ENCODE results near the gene GNG4.

The GNG4 gene

DNA sequence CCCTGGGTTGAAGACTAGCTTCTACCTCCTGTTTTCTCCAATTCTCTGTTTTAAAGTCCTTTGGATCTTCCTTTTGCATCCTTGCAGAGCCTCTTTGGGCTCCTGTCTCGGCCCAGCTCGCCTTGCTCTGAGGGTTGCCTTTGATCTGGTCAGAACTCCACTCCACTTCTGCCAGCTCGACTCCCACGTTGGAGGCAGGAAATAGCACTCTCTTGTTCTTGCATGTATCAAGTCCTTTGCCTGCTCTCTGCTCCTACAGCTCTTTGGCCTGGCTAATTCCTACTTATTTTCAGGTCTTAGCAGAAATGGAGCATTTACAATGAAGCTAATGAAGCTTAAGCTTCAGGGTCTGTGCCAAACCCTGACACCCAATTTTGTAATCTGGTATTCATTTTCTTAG lies 124.3 kb downstream of the GNG4 start:
- DNase-seq: no peak

DNA sequence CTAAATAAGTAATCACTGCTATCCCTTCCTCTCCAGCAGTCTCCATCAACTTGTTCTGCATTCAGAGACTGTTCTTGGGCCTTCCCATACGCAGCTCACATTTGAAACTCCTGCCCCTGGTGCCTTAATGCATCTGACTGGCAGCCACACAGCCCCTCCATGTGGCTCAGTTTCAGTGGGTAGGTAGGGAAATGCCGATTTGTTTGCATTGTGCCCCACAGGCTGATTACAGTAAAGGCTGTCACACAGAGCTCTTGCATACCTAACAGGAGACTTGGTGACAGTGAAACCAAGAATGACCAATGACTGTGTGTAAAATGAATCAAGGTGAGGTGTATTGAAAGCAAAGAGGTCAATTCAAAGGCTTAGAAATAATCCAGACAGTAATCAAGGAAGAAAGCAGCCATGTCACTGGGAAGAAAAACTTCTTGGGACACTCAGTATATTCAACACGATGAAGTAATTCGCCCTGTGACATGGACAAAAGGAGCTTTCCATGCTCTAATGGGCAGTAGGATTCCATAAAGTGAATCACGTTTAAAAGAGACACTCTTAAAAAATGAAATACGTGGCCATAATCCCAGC lies 132.6 kb downstream of the GNG4 start:
- DNase-seq: no peak

DNA sequence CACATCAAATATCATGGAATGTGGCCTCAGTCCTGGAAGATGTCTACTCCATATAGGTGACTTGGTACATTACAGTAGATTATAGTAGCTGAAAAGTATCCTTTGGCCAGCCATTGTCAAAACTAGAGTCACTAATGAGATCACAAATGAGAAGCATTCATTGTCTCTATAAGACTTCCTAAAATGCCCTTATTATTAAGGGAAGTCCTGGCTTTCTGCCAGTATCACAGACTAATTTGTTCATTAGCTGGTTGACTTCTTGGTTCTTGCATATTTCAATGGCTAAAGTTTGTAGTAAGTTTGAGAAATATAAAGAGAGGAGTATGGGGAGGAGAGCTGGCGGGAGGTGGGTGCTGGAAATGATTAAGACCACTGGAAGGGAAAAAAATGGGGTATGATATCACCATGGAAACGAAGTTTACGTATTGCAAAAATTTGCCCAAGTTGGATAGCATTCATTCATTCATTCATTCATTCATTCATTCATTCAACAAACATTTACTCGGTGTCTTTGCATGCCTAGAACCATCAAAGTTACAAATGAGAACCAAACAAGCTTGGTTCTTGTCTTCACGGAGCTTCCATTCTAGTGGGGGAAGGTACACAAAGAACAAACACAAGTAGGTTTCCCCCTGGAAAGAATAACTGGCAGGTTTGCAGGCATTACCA lies 133.6 kb downstream of the GNG4 start:
- DNase-seq: no peak

DNA sequence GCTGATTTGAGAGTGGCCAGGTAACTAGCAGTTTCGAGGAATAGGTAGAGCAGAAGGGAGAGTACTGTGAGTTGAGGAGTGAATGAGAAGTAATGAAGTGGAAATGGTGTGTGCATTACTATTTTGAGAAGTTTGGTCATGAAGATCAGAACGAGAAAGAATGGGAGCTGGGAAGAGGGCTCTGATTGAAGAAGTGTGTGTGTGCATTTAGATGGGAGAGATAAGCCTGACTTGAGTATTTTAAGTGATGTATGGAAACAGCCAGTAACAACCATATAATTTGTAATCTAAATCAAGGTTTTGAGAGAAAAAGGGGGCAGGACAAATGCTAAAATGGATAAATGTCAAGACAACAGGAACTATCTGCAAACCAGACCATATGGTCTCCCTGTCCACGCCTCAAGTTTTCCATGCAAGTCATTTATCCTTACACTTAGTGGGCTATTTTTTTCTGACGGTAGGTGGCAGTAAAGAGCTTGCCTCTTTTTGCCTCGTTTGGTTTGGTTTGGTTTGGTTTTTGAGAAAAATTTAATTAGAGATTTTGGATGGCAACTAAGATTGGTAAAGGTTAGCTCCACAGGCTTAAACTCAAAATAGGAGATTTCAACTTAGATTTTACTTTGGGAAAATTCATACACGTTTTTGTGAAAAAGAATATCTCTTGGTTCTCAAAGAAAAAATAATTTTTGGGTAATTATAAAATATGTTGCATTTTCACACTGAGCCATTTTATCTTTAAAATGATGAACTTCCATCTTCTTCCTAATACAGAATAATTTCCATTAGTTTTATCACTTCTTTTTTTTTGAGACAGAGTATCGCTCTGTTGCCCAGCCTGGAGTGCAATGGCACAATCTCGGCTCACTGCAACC lies 135.9 kb downstream of the GNG4 start:
- DNase-seq: peak in 1 of 2 donors; percentile 71

DNA sequence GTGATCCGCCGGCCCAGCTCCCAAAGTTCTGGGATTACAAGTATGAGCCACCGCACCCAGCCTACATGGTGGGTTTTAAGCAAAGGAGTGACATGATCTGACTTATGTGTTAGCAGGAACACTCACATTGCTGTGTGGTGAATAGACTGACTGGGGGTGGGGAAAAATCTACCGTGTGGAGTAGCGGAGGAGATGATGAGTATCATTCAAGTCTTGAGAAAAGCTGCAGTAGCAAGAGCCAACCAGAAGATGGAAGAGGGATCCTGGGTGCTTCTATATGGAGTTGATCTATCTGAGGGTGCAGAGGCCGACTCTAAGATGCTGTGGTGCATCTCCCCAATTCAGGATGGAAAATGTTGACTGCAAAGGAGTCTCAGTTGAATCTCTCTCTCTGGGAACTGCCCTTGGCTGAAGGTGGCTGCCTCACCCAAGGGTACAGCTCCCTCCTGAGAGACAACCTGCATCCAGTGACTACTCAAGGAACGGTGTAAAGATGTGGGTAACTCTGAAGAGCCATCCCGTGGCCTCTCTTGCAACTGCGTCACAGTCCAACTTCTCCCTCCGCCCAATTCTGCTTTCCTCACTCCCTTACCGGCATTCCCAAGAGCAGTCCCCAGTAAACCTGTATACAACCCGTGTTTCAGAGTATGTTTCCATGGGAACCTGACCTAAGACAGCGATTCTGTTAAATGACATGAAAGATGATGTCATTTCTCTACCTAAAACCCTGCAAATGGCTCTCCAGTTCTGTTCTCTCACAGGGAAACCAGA lies 137.9 kb downstream of the GNG4 start:
- DNase-seq: no peak

DNA sequence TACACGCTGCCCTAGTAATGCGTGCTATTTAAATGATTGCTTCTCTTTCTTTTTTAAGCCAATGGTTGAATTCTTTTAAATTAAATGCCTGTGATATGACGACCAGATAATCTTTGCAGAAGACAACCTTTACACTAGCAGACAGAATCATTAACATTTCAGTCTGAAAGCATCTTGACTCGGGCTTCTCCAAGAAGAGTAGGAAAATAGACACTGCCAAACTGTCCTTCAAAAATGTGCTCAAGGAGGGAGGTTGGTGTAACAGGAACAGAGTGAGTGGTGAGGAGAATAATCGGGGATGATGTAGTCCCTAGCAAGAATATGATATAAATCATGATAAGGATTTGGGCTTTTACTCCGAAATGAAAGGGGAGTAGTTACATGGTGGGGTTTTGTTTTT lies 138.8 kb downstream of the GNG4 start:
- no peak for DNase-seq

DNA sequence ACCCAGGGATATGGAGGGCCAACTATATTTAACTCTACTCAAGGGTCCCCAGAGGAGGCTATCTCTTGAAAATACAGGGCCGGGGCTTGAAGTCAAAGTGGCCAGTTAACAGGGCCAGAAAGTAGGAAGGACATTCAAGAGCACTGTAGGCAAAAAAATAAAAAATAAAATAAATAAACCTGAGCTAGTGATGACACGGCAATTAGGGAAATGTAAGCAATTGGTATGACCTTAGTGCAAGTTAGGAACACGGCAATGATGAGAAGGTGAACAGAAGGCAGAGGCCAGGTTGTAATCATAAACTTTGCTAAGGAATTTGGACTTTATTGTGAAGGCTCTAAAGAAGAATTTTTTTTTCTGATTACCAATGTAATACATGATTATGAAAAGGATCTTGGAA lies 142.0 kb downstream of the GNG4 start:
- DNase-seq: no peak

DNA sequence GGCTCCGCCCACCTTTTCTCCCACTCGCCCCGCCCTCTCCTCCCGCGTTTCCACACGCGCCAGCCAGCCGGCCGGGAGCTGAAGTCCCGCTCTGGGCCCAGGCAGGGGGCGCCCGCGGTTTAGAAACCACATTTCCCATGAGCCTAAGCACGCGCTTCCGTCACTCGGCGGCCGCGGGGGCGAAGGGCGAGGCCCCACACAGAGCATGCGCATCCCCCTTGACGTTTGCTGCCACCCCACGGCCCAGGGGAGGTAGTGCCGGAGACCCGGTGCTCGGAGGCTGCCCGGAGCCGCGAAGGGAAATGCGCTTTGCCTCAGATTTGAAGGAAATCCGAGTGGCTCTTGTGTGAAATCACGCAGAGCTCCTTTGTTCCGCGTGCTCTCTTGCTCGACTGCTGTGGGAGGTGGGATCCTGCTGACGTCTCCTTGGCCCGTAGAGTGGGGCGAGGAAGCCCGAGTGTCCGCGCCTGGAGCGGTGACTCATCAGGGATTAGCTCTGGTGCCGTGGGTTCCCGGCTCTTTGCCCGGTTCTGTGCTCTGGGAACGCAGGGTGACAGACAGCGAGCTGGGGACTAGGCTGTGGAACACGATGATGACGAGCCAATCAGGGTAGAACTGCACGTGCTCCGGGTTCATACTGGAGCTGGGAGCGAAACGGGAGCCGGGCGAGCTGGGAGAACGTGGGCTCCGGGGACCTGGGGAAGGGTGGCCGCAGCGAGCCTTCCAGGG lies 144.9 kb downstream of the GNG4 start:
- DNase-seq: peak; percentile 98 to 99

DNA sequence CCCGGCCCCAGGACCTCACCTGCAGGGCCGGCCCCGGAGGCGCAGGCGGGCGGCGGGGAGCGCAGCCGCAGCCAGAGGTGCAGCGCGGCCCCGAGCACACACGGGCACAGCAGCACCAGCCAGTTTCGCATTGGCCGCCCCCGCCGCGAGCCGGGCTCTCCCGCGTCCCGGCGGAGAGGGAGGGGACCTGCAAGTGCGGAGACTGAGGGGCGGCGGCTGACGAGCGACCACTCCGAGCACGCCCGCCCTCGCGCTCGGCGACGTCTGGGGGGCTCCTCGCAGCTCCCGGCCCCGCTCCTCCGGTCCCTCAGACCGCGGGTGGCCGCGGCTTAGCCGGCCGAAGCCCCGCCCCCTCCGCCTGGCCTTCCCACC lies 145.5 kb downstream of the GNG4 start, which contains the start of gene B3GALNT2:
B3GALNT2 (minus strand) TSS at position 331 of the 372 bp plus-strand sequence; CDS start at position 131, 200 bp downstream.
- no peak for DNase-seq

DNA sequence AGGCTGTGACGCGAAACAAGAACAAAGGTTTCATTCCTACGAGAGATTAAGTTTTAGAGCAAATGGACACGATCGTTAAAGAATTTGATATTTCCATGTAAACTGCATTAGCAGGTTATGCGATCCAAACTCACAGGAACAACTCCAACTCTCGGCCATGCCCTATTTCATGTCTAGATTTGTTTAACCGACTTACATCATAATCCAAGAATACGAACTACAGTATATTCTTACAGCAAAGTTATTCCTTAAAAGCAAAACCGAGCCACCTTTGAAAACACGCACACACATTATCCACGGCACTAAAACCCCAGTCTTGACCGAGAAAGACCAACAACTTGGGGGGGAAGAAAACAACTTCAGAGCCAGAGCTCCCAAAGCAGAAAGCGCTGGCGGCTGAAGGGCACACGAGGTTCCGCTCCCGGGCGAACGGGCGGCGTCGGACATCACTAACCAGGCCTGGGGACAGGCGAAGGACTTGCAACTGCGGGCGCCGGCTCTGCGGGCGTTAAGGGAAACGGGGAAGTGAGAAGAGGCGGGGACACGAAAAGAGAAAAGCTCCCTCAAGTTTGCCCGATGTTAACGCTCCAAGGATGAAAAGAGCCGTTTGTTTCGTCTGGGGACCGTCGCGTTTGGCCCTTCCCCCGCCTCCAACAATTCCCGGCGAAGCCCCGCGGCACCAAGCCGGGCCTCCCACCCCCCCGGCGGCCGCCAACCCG lies 146.0 kb downstream of the GNG4 start:
- DNase-seq: peak; percentile 10 to 39

DNA sequence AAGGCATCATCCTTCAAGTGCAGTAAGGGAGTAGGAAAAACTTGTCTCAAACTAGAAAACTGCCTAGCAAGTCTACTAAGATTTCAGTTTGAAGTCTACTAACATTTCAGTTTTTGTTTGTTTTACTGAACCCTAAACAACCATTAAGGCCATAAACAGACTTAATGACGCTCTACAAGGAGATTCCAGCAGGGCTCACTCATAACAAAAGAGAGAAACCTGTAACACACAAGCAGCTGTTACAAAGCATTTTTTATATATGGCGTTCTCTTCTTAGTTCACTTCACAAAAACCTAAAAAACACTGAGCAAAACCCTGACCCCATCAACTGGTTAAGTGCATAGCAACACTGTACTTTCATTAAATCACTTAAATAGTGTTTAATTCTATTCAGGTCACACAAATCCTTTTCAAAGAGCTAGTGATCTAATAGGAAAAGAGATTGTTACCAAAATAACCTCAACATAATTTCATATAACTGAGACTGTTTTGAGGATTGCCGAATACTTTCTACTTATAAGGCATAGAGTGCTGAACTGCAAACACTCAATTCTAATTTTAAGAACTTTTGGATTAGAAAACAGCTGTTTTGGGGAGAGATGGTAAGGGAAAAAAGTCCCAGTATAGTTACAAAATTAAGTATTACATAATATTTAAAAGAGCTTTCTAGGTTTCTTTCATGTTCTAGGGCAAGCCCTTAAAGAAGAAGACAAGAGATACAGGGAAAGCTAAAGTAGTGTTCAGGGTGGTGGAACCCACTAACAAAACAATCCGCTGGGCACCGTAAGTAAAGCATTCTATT lies 146.8 kb downstream of the GNG4 start:
- DNase-seq: no peak

DNA sequence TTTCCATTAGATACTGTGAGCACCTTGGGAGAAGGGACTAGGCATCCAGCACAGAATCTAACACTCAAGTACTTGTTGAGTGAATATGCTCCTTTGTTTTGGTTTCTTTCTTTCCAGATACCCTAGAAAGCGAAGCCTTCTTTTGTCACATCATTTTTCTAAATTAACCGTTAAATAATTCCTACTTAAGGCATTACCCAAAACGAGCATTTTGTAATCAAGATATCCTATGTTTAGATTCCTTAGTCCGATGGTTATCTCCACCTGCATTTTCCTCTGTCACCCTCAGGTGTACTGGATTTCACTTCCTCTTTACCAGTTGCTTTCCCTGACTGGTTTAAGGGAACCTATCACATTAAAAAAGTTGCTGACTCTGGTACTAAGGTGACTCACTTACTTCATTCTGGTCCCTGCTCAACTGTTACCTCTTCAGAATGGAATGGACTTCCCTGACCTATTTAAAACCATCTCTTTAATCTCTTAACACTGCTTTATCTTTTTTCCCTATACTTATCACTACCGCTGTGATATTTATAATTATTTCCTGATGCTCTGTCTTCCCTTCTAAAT lies 148.5 kb downstream of the GNG4 start:
- DNase-seq: no peak
